ENCODE results near the gene FARS2. TPM values are rescaled to one million over a fixed set of nuclear protein-coding genes. Genes with fewer than 3 reads are reported as not detected.

FARS2 gene
- total RNA-seq (10 to 100 TPM; 17.9 to 24.2 (median 20.3) TPM), total RNA-seq (6.2 to 33.7 (median 18.6) reads per million in 29 experiments)
- total RNA-seq (2013) = 33.2 TPM

- H3K27me3 Mint-ChIP-seq = no peaks in the 10 kb centered on the region
- Histone ChIP-seq H3K27ac (ENCODE audit: low read length) (peak within 1 kb of the TSS; percentile 97), H3K9me3 (no peaks in the 10 kb centered on the region), H3K4me1 (ENCODE audit: control insufficient read depth in 1 of 2, extremely low read depth in 1 of 2, insufficient read depth in 2 of 2, low read length in 2 of 2) (peaks cover 11 to 13% of the 10 kb centered on the region in 2 experiments), H3K36me3 (ENCODE audit: control insufficient read depth in 2 of 2, extremely low read depth in 1 of 2, insufficient read depth in 1 of 2, low read length in 1 of 2) (peaks cover 3% of the 10 kb centered on the region in 2 donors), H3K4me3 (ENCODE audit: control insufficient read depth in 1 of 2, extremely low read depth in 1 of 2, low read length in 1 of 2) (peak within 1 kb of the TSS; percentile 62 to 91), H3K27me3 (replicated peaks in 1 of 2; ENCODE audit: control insufficient read depth in 2 of 2, extremely low read depth in 1 of 2, insufficient read depth in 2 of 2, low read length in 1 of 2) (no peaks in the 10 kb centered on the region)
- peaks cover 14% of the 10 kb centered on the region for H3K36me3 Mint-ChIP-seq
- DNase-seq = peak; percentile 78 to 98 (median 88)
- peak; percentile 77 to 87 (median 81) for ATAC-seq (replicated peaks in 1 of 4)
- H3K4me1 Mint-ChIP-seq = peaks cover 26 to 46% (median 39%) of the 10 kb centered on the region in 3 donors
- H3K9me3 Mint-ChIP-seq = no peaks in the 10 kb centered on the region
- H3K4me3 Mint-ChIP-seq = peak within 1 kb of the TSS; percentile 98
- WGBS (ENCODE audit: insufficient coverage) = under 1% methylated on average over 84 of the region's 85 CpGs
- CTCF ChIA-PET = interaction anchor here (0.5 to 2.8 kb wide), 4 partner anchors 11 to 1239 kb away, joined by 3 to 9 read pairs (median 6); no protein-coding TSS in a partner anchor
- H3K27ac Mint-ChIP-seq = peak within 1 kb of the TSS; percentile 100
- POLR2A ChIA-PET = no interaction called here
Measured at GRCh38 chr6:5260661-5261544, at the start of gene FARS2, which contains the start of gene LYRM4. TSS of gene FARS2 (plus strand) at chr6:5261513. TSS of gene LYRM4 (minus strand) at chr6:5260950. CDS start at chr6:5260733, 217 bp downstream.

DNA sequence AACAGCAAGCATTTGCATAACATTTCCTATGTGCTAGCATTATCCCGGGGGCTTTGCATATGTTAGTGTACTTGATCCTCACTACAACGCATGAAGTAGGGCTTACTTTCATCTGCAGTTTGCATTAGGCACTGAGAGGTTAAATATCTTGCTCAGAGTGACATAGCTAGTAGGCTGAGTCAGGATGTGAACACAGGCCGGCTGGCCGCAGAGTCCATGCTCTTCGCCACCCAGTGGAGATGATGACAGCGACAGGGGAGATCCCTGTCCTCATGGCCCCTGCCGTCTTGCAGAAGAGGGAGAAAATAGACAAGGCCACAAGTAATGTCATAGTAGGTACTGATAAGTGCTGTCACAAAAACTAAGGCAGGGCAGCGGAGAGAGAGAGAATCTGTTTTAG is 47.5 kb upstream of the FARS2 start:
- H3K27ac ChIP-seq (ENCODE audit: low read length) = no peak overlapping the region
- no peak for DNase-seq
- peaks cover 6 to 16% of the 10 kb centered on the region in 2 donors for H3K36me3 ChIP-seq (ENCODE audit: control insufficient read depth in 2 of 2, extremely low read depth in 1 of 2, insufficient read depth in 1 of 2, low read length in 1 of 2)
- POLR2A ChIA-PET = no interaction called here
- H3K36me3 Mint-ChIP-seq = peaks cover 36% of the 10 kb centered on the region
- no peak overlapping the region for H3K4me3 ChIP-seq (ENCODE audit: control insufficient read depth in 1 of 2, extremely low read depth in 1 of 2, low read length in 1 of 2)
- no peaks in the 10 kb centered on the region for H3K9me3 Mint-ChIP-seq
- H3K27me3 ChIP-seq (replicated peaks in 1 of 2; ENCODE audit: control insufficient read depth in 2 of 2, extremely low read depth in 1 of 2, insufficient read depth in 2 of 2, low read length in 1 of 2) = no peaks in the 10 kb centered on the region
- H3K4me1 ChIP-seq (ENCODE audit: control insufficient read depth in 1 of 2, extremely low read depth in 1 of 2, insufficient read depth in 2 of 2, low read length in 2 of 2) = no peaks in the 10 kb centered on the region
- H3K27ac Mint-ChIP-seq = no peak overlapping the region
- H3K9me3 ChIP-seq = no peaks in the 10 kb centered on the region
- no peak for ATAC-seq (replicated peaks in 1 of 4)
- no peak overlapping the region for H3K4me3 Mint-ChIP-seq
- CTCF ChIA-PET = no interaction called here
- 97% methylated on average over 8 of the region's 8 CpGs for WGBS (ENCODE audit: insufficient coverage)
- peaks cover 0 to 4% (median 4%) of the 10 kb centered on the region in 3 donors for H3K4me1 Mint-ChIP-seq
- H3K27me3 Mint-ChIP-seq = no peaks in the 10 kb centered on the region

DNA sequence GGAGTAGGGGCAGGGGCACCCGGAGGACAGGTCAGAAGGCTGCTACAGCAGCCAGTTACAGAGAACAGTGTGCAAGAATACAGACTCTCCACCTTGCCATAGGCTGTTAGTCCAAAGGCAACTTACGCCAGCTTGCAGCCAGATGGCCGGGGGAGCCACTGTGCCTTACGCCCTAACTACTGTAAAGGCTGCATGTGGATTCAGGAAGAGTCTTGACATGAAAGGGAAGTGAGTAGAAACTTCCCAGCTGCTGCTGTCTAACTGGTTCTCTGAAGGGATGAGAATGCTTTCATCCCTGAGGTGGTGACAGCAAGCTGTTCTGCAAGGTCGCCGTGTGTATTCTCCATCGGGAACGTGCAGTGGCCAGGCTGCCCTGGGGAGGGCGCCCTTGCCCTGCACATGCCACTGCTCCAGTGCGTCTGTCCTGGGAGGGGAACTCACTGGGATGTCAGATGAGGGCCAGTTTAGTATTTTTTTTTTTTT is 46.7 kb upstream of the FARS2 start:
- CTCF ChIA-PET = interaction anchor here in 1 of 2 donors (1.0 kb wide), 1 partner anchor 26 kb away, joined by 3 read pairs; no protein-coding TSS in a partner anchor
- H3K27me3 ChIP-seq (replicated peaks in 1 of 2; ENCODE audit: control insufficient read depth in 2 of 2, extremely low read depth in 1 of 2, insufficient read depth in 2 of 2, low read length in 1 of 2) = no peaks in the 10 kb centered on the region
- no peak overlapping the region for H3K27ac Mint-ChIP-seq
- H3K27me3 Mint-ChIP-seq = no peaks in the 10 kb centered on the region
- no peak overlapping the region for H3K27ac ChIP-seq (ENCODE audit: low read length)
- H3K36me3 ChIP-seq (ENCODE audit: control insufficient read depth in 2 of 2, extremely low read depth in 1 of 2, insufficient read depth in 1 of 2, low read length in 1 of 2) = peaks cover 6 to 16% of the 10 kb centered on the region in 2 donors
- DNase-seq (peak in 3 of 35 experiments; percentile 1 to 9 (median 1)), ATAC-seq (replicated peaks in 1 of 4) (no peak)
- no peak overlapping the region for H3K4me3 ChIP-seq (ENCODE audit: control insufficient read depth in 1 of 2, extremely low read depth in 1 of 2, low read length in 1 of 2)
- WGBS (ENCODE audit: insufficient coverage) = 88% methylated on average over 9 of the region's 10 CpGs
- no peaks in the 10 kb centered on the region for H3K4me1 ChIP-seq (ENCODE audit: control insufficient read depth in 1 of 2, extremely low read depth in 1 of 2, insufficient read depth in 2 of 2, low read length in 2 of 2)
- no peaks in the 10 kb centered on the region for H3K9me3 ChIP-seq
- no peak overlapping the region for H3K4me3 Mint-ChIP-seq
- POLR2A ChIA-PET = no interaction called here
- H3K4me1 Mint-ChIP-seq = peaks cover 0 to 4% (median 4%) of the 10 kb centered on the region in 3 donors
- no peaks in the 10 kb centered on the region for H3K9me3 Mint-ChIP-seq
- H3K36me3 Mint-ChIP-seq = peaks cover 36% of the 10 kb centered on the region

DNA sequence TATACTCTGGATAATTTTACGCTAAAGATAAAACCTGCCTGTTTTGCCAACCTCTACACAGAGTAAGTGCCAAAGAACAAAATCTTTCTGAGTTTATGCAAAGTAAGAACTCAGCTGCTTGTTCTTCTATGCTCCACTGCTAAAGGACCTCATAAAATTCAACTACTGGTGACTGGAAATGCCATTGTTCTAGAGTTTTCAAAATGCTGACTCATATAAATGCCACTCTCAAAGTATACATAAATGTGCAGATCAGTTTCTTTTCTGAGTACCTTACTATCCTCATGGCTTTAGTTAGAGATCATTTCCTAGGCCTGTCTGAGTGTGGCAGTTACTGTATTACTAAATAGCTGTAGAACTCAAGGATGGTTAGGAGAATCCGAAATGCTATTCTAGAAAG is 46.2 kb upstream of the FARS2 start:
- Mint-ChIP-seq H3K4me3 (no peak overlapping the region), H3K27me3 (no peaks in the 10 kb centered on the region), H3K4me1 (peaks cover 0 to 4% (median 4%) of the 10 kb centered on the region in 3 donors), H3K36me3 (peaks cover 36% of the 10 kb centered on the region), H3K9me3 (no peaks in the 10 kb centered on the region), H3K27ac (no peak overlapping the region)
- CTCF ChIA-PET = interaction anchor here (0.6 to 1.0 kb wide), 2 partner anchors 26 to 84 kb away, joined by 3 read pairs; no protein-coding TSS in a partner anchor
- DNase-seq (no peak), ATAC-seq (replicated peaks in 1 of 4) (no peak)
- Histone ChIP-seq H3K9me3 (no peaks in the 10 kb centered on the region), H3K4me3 (ENCODE audit: control insufficient read depth in 1 of 2, extremely low read depth in 1 of 2, low read length in 1 of 2) (no peak overlapping the region), H3K27ac (ENCODE audit: low read length) (no peak overlapping the region), H3K27me3 (replicated peaks in 1 of 2; ENCODE audit: control insufficient read depth in 2 of 2, extremely low read depth in 1 of 2, insufficient read depth in 2 of 2, low read length in 1 of 2) (no peaks in the 10 kb centered on the region), H3K36me3 (ENCODE audit: control insufficient read depth in 2 of 2, extremely low read depth in 1 of 2, insufficient read depth in 1 of 2, low read length in 1 of 2) (peaks cover 6 to 16% of the 10 kb centered on the region in 2 donors), H3K4me1 (ENCODE audit: control insufficient read depth in 1 of 2, extremely low read depth in 1 of 2, insufficient read depth in 2 of 2, low read length in 2 of 2) (no peaks in the 10 kb centered on the region)
- WGBS (ENCODE audit: insufficient coverage) = no CpG with 5 or more reads among the region's 2 CpGs
- POLR2A ChIA-PET = no interaction called here

- no peaks in the 10 kb centered on the region for H3K27me3 ChIP-seq (replicated peaks in 1 of 2; ENCODE audit: control insufficient read depth in 2 of 2, extremely low read depth in 1 of 2, insufficient read depth in 2 of 2, low read length in 1 of 2)
- peaks cover 6 to 16% of the 10 kb centered on the region in 2 donors for H3K36me3 ChIP-seq (ENCODE audit: control insufficient read depth in 2 of 2, extremely low read depth in 1 of 2, insufficient read depth in 1 of 2, low read length in 1 of 2)
- no peak for DNase-seq
- WGBS (ENCODE audit: insufficient coverage) = 40% methylated on average over 1 of the region's 9 CpGs
- POLR2A ChIA-PET = no interaction called here
- H3K9me3 ChIP-seq = no peaks in the 10 kb centered on the region
- H3K36me3 Mint-ChIP-seq = peaks cover 33% of the 10 kb centered on the region
- no peak overlapping the region for H3K27ac Mint-ChIP-seq
- no peak for ATAC-seq (replicated peaks in 1 of 4)
- H3K4me1 Mint-ChIP-seq = peaks cover 0 to 4% (median 4%) of the 10 kb centered on the region in 3 donors
- H3K9me3 Mint-ChIP-seq = no peaks in the 10 kb centered on the region
- H3K4me3 Mint-ChIP-seq = no peak overlapping the region
- CTCF ChIA-PET = interaction anchor here (0.5 to 0.6 kb wide), 2 partner anchors 51 to 85 kb away, joined by 3 read pairs; no protein-coding TSS in a partner anchor
- H3K27me3 Mint-ChIP-seq = no peaks in the 10 kb centered on the region
- no peak overlapping the region for H3K27ac ChIP-seq (ENCODE audit: low read length)
- no peaks in the 10 kb centered on the region for H3K4me1 ChIP-seq (ENCODE audit: control insufficient read depth in 1 of 2, extremely low read depth in 1 of 2, insufficient read depth in 2 of 2, low read length in 2 of 2)
- H3K4me3 ChIP-seq (ENCODE audit: control insufficient read depth in 1 of 2, extremely low read depth in 1 of 2, low read length in 1 of 2) = no peak overlapping the region
Measured at GRCh38 chr6:5215799-5216198, 45.5 kb upstream of the FARS2 start.

- no peak overlapping the region for H3K27ac Mint-ChIP-seq
Measured at GRCh38 chr6:5217356-5217755, 44.0 kb upstream of the FARS2 start.

More at GRCh38 chr6:5217356-5217755, 44.0 kb upstream of the FARS2 start:
- no peaks in the 10 kb centered on the region for H3K27me3 ChIP-seq (replicated peaks in 1 of 2; ENCODE audit: control insufficient read depth in 2 of 2, extremely low read depth in 1 of 2, insufficient read depth in 2 of 2, low read length in 1 of 2)
- peaks cover 6 to 16% of the 10 kb centered on the region in 2 donors for H3K36me3 ChIP-seq (ENCODE audit: control insufficient read depth in 2 of 2, extremely low read depth in 1 of 2, insufficient read depth in 1 of 2, low read length in 1 of 2)
- H3K4me1 Mint-ChIP-seq = peaks cover 0 to 4% (median 0%) of the 10 kb centered on the region in 3 donors
- ChIA-PET CTCF (no interaction called here), POLR2A (no interaction called here)
- H3K4me1 ChIP-seq (ENCODE audit: control insufficient read depth in 1 of 2, extremely low read depth in 1 of 2, insufficient read depth in 2 of 2, low read length in 2 of 2) = no peaks in the 10 kb centered on the region
- WGBS (ENCODE audit: insufficient coverage) = no CpG with 5 or more reads among the region's 2 CpGs
- H3K9me3 ChIP-seq = no peaks in the 10 kb centered on the region
- DNase-seq = no peak
- no peaks in the 10 kb centered on the region for H3K9me3 Mint-ChIP-seq
- H3K36me3 Mint-ChIP-seq = peaks cover 35% of the 10 kb centered on the region
- ATAC-seq (replicated peaks in 1 of 4) = no peak
- no peak overlapping the region for H3K27ac ChIP-seq (ENCODE audit: low read length)
- H3K27me3 Mint-ChIP-seq = no peaks in the 10 kb centered on the region
- no peak overlapping the region for H3K4me3 Mint-ChIP-seq
- no peak overlapping the region for H3K4me3 ChIP-seq (ENCODE audit: control insufficient read depth in 1 of 2, extremely low read depth in 1 of 2, low read length in 1 of 2)
